Neural cell (in vitro differentiated cells): Measurements from ENCODE around the gene EFCAB11.

Experiments used
- CTCF ChIP-seq: fragments of 450-650 bp; IDR thresholded peaks from 2 replicates; pipeline ENCODE4 v1.5.1; 2014; ENCODE audit warnings: antibody characterized with exemption, mild to moderate bottlenecking, moderate library complexity; ENCODE audit not compliant: poor library complexity, severe bottlenecking
- EP300 ChIP-seq: fragments of 450-650 bp; conservative IDR thresholded peaks from 2 replicates; pipeline ENCODE4 v1.6.1; 2014; ENCODE audit warnings: antibody characterized with exemption, mild to moderate bottlenecking, moderate library complexity; ENCODE audit not compliant: poor library complexity, severe bottlenecking
- EZH2 ChIP-seq: fragments of 200-600, 300-800 bp; shearing (Covaris generic), sonication (generic); IDR thresholded peaks from 2 replicates; pipeline ENCODE4 v1.6.1; 2014; ENCODE audit warnings: antibody characterized with exemption, low read length, borderline replicate concordance, mild to moderate bottlenecking; ENCODE audit not compliant: insufficient read depth, poor library complexity, severe bottlenecking
- POLR2AphosphoS5 ChIP-seq: IDR thresholded peaks from 2 replicates; pipeline ENCODE4 v1.6.1; 2012
- REST ChIP-seq: IDR thresholded peaks from 2 replicates; pipeline ENCODE4 v1.6.1; 2012; ENCODE audit warnings: borderline replicate concordance

GRCh38 chr14:89826596-89826995, 127.9 kb downstream of the EFCAB11 start:
- TF ChIP-seq CTCF (no peak), EZH2 (no peak), POLR2AphosphoS5 (no peak), REST (no peak), EP300 (no peak)
